ENCODE data around the gene TTLL6. TPM values are rescaled to one million over a fixed set of nuclear protein-coding genes. Genes with fewer than 3 reads are reported as not detected.

Gene TTLL6
- total and polyA plus RNA-seq, 2 of the 8 experiments (the other 6 are each of a cell fraction or from before 2014, with no cell fraction given): 2.6 to 4.3 TPM

- Histone ChIP-seq H4K20me1 (replicated peaks in 1 of 2; ENCODE audit: control insufficient read depth in 1 of 2, insufficient read depth in 2 of 2, low read length in 2 of 2) (peaks cover 21 to 40% of the 10 kb centered on the region in 2 experiments), H3K27me3 (replicated peaks in 1 of 4; ENCODE audit: control insufficient read depth in 3 of 4, extremely low read depth in 1 of 4, insufficient read depth in 3 of 4, low read length in 3 of 4) (peaks cover 93 to 100% (median 98%) of the 10 kb centered on the region in 4 experiments), H2BK120ac (replicated peaks; ENCODE audit: low read depth, low read length) (no peak overlapping the region), H4K8ac (ENCODE audit: extremely low read depth, insufficient read depth, low read length) (no peak overlapping the region), H2BK12ac (ENCODE audit: low read depth, low read length) (no peak overlapping the region), H3K36me3 (ENCODE audit: control insufficient read depth in 2 of 4, insufficient read depth in 4 of 4, low read length in 3 of 4) (peaks cover 0 to 5% (median 0%) of the 10 kb centered on the region in 4 experiments; a peak in 1 of 8 replicates), H3K56ac (replicated peaks; ENCODE audit: insufficient read length, low read depth, low read length) (no peak overlapping the region), H2BK5ac (ENCODE audit: low read depth, low read length) (no peak overlapping the region), H2AFZ (ENCODE audit: low read length) (no peak overlapping the region), H3K4me1 (replicated peaks in 1 of 4; ENCODE audit: control insufficient read depth in 3 of 4, insufficient read depth in 4 of 4, low read length in 3 of 4) (peaks cover 3 to 10% (median 5%) of the 10 kb centered on the region in 4 experiments), H3K18ac (ENCODE audit: extremely low read depth, low read length) (no peak overlapping the region), H3K23me2 (ENCODE audit: low read depth, low read length) (no peaks in the 10 kb centered on the region), H4K91ac (replicated peaks; ENCODE audit: insufficient read length, low read length) (no peak overlapping the region), H2BK20ac (ENCODE audit: low read length) (no peak overlapping the region), H3K79me2 (ENCODE audit: control insufficient read depth in 1 of 2, insufficient read depth in 2 of 2, low read length in 2 of 2) (no peaks in the 10 kb centered on the region), H2BK15ac (ENCODE audit: low read length) (no peak overlapping the region), H3K23ac (ENCODE audit: insufficient read length) (no peak overlapping the region), H3K9me3 (ENCODE audit: insufficient read depth in 2 of 2, low read depth in 1 of 2, low read length in 1 of 2) (no peaks in the 10 kb centered on the region), H3K4me3 (ENCODE audit: extremely low read depth in 1 of 4, insufficient read depth in 2 of 4, low read depth in 3 of 4, low read length in 4 of 4) (no peak overlapping the region), H2AK5ac (ENCODE audit: low read depth, low read length) (no peak overlapping the region), H3K4me2 (ENCODE audit: insufficient read depth in 1 of 2, low read depth in 2 of 2, low read length in 2 of 2) (no peak overlapping the region), H3K27ac (ENCODE audit: low read depth, low read length) (no peak overlapping the region), H3K14ac (ENCODE audit: insufficient read length) (no peak overlapping the region), H4K5ac (ENCODE audit: insufficient read length, low read depth, low read length) (no peak overlapping the region), H3K4ac (replicated peaks; ENCODE audit: insufficient read length, low read depth, low read length) (no peak overlapping the region), H3K79me1 (ENCODE audit: low read depth, low read length) (no peaks in the 10 kb centered on the region), H3K9ac (replicated peaks in 1 of 4; ENCODE audit: extremely low read depth in 1 of 4, low read depth in 3 of 4, low read length in 3 of 4) (no peak overlapping the region)
- no peak for DNase-seq (ENCODE audit: low read depth in 1 of 2, low spot score in 2 of 2)
- POLR2A ChIA-PET (ENCODE audit: partially characterized antibody): no interaction called here
- 43% methylated on average over 16 of the region's 16 CpGs; no CpG with 5 or more reads in 1 of the 2 experiments for WGBS, 2 experiments (ENCODE audit: extremely low coverage in 1 of 2, insufficient coverage in 1 of 2, insufficient read length in 1 of 2, insufficient replicate concordance in 2 of 2, low coverage in 1 of 2, low lambda C conversion rate in 2 of 2, missing lambda C conversion rate in 1 of 2)
- CTCF ChIA-PET (ENCODE audit: partially characterized antibody): interaction anchor here (0.7 to 3.8 kb wide), 11 partner anchors 11 to 86 kb away, joined by 3 to 34 read pairs (median 4); partner anchors contain the start of gene PRAC2
- FAIRE-seq: no peak
- TF ChIP-seq GTF2F1 (IDR thresholded peaks at IDR 0.05; ENCODE audit: borderline replicate concordance, low read depth, low read length): no peak
- TF ChIP-seq TEAD4 (IDR thresholded peaks at IDR 0.05; ENCODE audit: low read depth, low read length): no peak
- no peak for TF ChIP-seq TAF1 (IDR thresholded peaks at IDR 0.05; ENCODE audit: low read depth, low read length)
- no peak for TF ChIP-seq RXRA (IDR thresholded peaks at IDR 0.05; ENCODE audit: insufficient read depth, low read depth, low read length)
- no peak for TF ChIP-seq ATF3 (IDR thresholded peaks at IDR 0.05; ENCODE audit: insufficient read depth, low read depth, low read length)
- no peak for TF ChIP-seq CTBP2 (IDR thresholded peaks at IDR 0.05; ENCODE audit: borderline replicate concordance, insufficient read depth, insufficient read length, low read length)
- TF ChIP-seq SP4 (IDR thresholded peaks at IDR 0.05; ENCODE audit: low read length): no peak
- TF ChIP-seq SUZ12 (IDR thresholded peaks at IDR 0.05; ENCODE audit: low read length): no peak; the same call in 1 of the 2 replicates
- TF ChIP-seq PHF8 (conservative IDR thresholded peaks at IDR 0.05; ENCODE audit: low read depth, low read length): no peak
- TF ChIP-seq SIX5 (IDR thresholded peaks at IDR 0.05; ENCODE audit: low read depth, low read length): no peak
These were observed 68.1 kb downstream of the TTLL6 start for GRCh38 chr17:48748718-48749566.
